ENCODE measurements around the gene UBE2G2. TPM values are rescaled to one million over a fixed set of nuclear protein-coding genes. Genes with fewer than 3 reads are reported as not detected.
A peak's percentile ranks its signal among the peaks of the same experiment; 100 is the strongest.

The UBE2G2 gene
- polyA plus RNA-seq, 1 experiment = 93.2 TPM

GRCh38 chr21:44845418-44846223, 44.0 kb upstream of the UBE2G2 start:
- Histone ChIP-seq H3K27me3 (ENCODE audit: control insufficient read depth, insufficient read depth, low read length) (peaks cover 7% of the 10 kb centered on the region), H3K36me3 (ENCODE audit: control insufficient read depth, insufficient read depth, low read length) (peaks cover 12% of the 10 kb centered on the region), H3K4me3 (ENCODE audit: low read depth, low read length) (peak overlapping the region; percentile 33)
- POLR2A ChIA-PET = interaction anchor here (0.7 kb wide), 1 partner anchor 28 kb away, joined by 3 read pairs; the partner anchor contains the start of gene PTTG1IP
- CTCF ChIA-PET = interaction anchor here (0.6 to 1.3 kb wide), 3 partner anchors 9 to 46 kb away, joined by 3 to 4 read pairs (median 4); no protein-coding TSS in a partner anchor
- peak; percentile 62 for TF ChIP-seq CTCF (IDR thresholded peaks at IDR 0.05; ENCODE audit: insufficient read depth, low read depth, low read length)
- DNase-seq (ENCODE audit: low read depth) = no peak

- TF ChIP-seq CTCF (IDR thresholded peaks at IDR 0.05; ENCODE audit: insufficient read depth, low read depth, low read length) = no peak
- DNase-seq (ENCODE audit: low read depth) = no peak
- Histone ChIP-seq H3K36me3 (ENCODE audit: control insufficient read depth, insufficient read depth, low read length) (peaks cover 3% of the 10 kb centered on the region), H3K27me3 (ENCODE audit: control insufficient read depth, insufficient read depth, low read length) (peaks cover 7% of the 10 kb centered on the region), H3K4me3 (ENCODE audit: low read depth, low read length) (no peak overlapping the region)
- ChIA-PET POLR2A (no interaction called here), CTCF (interaction anchor here (0.6 kb wide), 1 partner anchor 104 kb away, joined by 3 read pairs; no protein-coding TSS in a partner anchor)
Measured at GRCh38 chr21:44844256-44844655, 42.6 kb upstream of the UBE2G2 start.

- CTCF ChIA-PET = no interaction called here
- Histone ChIP-seq H3K4me3 (ENCODE audit: low read depth, low read length) (no peak overlapping the region), H3K27me3 (ENCODE audit: control insufficient read depth, insufficient read depth, low read length) (peaks cover 7% of the 10 kb centered on the region), H3K36me3 (ENCODE audit: control insufficient read depth, insufficient read depth, low read length) (no peaks in the 10 kb centered on the region)
- POLR2A ChIA-PET = no interaction called here
- TF ChIP-seq CTCF (IDR thresholded peaks at IDR 0.05; ENCODE audit: insufficient read depth, low read depth, low read length) = no peak
- no peak for DNase-seq (ENCODE audit: low read depth)
Measured at GRCh38 chr21:44842721-44843445, 41.3 kb upstream of the UBE2G2 start.

GRCh38 chr21:44842087-44842486, 40.5 kb upstream of the UBE2G2 start:
- ChIA-PET CTCF (no interaction called here), POLR2A (no interaction called here)
- no peak for TF ChIP-seq CTCF (IDR thresholded peaks at IDR 0.05; ENCODE audit: insufficient read depth, low read depth, low read length)
- H3K4me3 ChIP-seq (ENCODE audit: low read depth, low read length) = no peak overlapping the region
- peaks cover 7% of the 10 kb centered on the region for H3K27me3 ChIP-seq (ENCODE audit: control insufficient read depth, insufficient read depth, low read length)
- H3K36me3 ChIP-seq (ENCODE audit: control insufficient read depth, insufficient read depth, low read length) = no peaks in the 10 kb centered on the region
- no peak for DNase-seq (ENCODE audit: low read depth)

- POLR2A ChIA-PET = no interaction called here
- no peak for TF ChIP-seq CTCF (IDR thresholded peaks at IDR 0.05; ENCODE audit: insufficient read depth, low read depth, low read length)
- Histone ChIP-seq H3K4me3 (ENCODE audit: low read depth, low read length) (no peak overlapping the region), H3K36me3 (ENCODE audit: control insufficient read depth, insufficient read depth, low read length) (no peaks in the 10 kb centered on the region), H3K27me3 (ENCODE audit: control insufficient read depth, insufficient read depth, low read length) (peaks cover 7% of the 10 kb centered on the region)
- no peak for DNase-seq (ENCODE audit: low read depth)
- CTCF ChIA-PET = interaction anchor here (0.6 kb wide), 1 partner anchor 290 kb away, joined by 3 read pairs; no protein-coding TSS in a partner anchor
Measured at GRCh38 chr21:44840771-44841170, 39.2 kb upstream of the UBE2G2 start.

All from BJ (cell line).